Activated naive CD8-positive, alpha-beta T cell (primary cell): ENCODE results near the gene AP4E1.
"Not testable (repeated sequence)": the region's sequence is repeated elsewhere in the genome, so short reads cannot be mapped to it uniquely, and the experiment has no call there.

ENCODE experiments used
- H3K27ac Mint-ChIP-seq: one replicate; pipeline ENCODE4 v1.8.0; 2021; ENCODE audit warnings: mixed read lengths
- H3K27me3 Mint-ChIP-seq: one replicate; pipeline ENCODE4 v1.8.0; 2021; ENCODE audit warnings: mixed read lengths
- H3K36me3 Mint-ChIP-seq: one replicate; pipeline ENCODE4 v1.8.0; 2021; ENCODE audit warnings: mixed read lengths
- H3K4me1 Mint-ChIP-seq: one replicate; pipeline ENCODE4 v1.8.0; 2021; ENCODE audit warnings: low read depth, mixed read lengths
- H3K4me3 Mint-ChIP-seq: one replicate; pipeline ENCODE4 v1.8.0; 2021; ENCODE audit warnings: mild to moderate bottlenecking, mixed read lengths
- H3K9me3 Mint-ChIP-seq: one replicate; pipeline ENCODE4 v1.8.0; 2021; ENCODE audit warnings: low read depth, mixed read lengths

The AP4E1 gene

GRCh38 chr15:51006336-51006985 lies 98.0 kb downstream of the AP4E1 start:
- Mint-ChIP-seq H3K4me3 (no peak overlapping the region), H3K9me3 (peaks cover 18% of the 10 kb centered on the region), H3K27ac (no peak overlapping the region), H3K4me1 (no peaks in the 10 kb centered on the region), H3K27me3 (no peaks in the 10 kb centered on the region), H3K36me3 (peaks cover 38% of the 10 kb centered on the region)

- Mint-ChIP-seq H3K4me3 (no peak overlapping the region), H3K9me3 (peaks cover 18% of the 10 kb centered on the region), H3K36me3 (peaks cover 35% of the 10 kb centered on the region), H3K27me3 (no peaks in the 10 kb centered on the region), H3K27ac (no peak overlapping the region), H3K4me1 (no peaks in the 10 kb centered on the region)
These were observed 98.7 kb downstream of the AP4E1 start for GRCh38 chr15:51007131-51007666.

GRCh38 chr15:51011212-51011611 lies 102.7 kb downstream of the AP4E1 start:
- no peak overlapping the region for H3K27ac Mint-ChIP-seq
- no peaks in the 10 kb centered on the region for H3K4me1 Mint-ChIP-seq
- no peaks in the 10 kb centered on the region for H3K27me3 Mint-ChIP-seq
- H3K9me3 Mint-ChIP-seq = peaks cover 18% of the 10 kb centered on the region
- no peak overlapping the region for H3K4me3 Mint-ChIP-seq
- H3K36me3 Mint-ChIP-seq = peaks cover 36% of the 10 kb centered on the region

GRCh38 chr15:51016615-51017014 lies 108.1 kb downstream of the AP4E1 start:
- H3K4me1 Mint-ChIP-seq = no peaks in the 10 kb centered on the region
- H3K4me3 Mint-ChIP-seq = no peak overlapping the region
- no peaks in the 10 kb centered on the region for H3K27me3 Mint-ChIP-seq
- H3K9me3 Mint-ChIP-seq = peaks cover 14% of the 10 kb centered on the region
- H3K27ac Mint-ChIP-seq = no peak overlapping the region
- peaks cover 23% of the 10 kb centered on the region for H3K36me3 Mint-ChIP-seq

GRCh38 chr15:51022206-51022605 lies 113.7 kb downstream of the AP4E1 start:
- Mint-ChIP-seq H3K27ac (no peak overlapping the region), H3K4me3 (no peak overlapping the region), H3K9me3 (peaks cover 14% of the 10 kb centered on the region), H3K4me1 (no peaks in the 10 kb centered on the region), H3K36me3 (peaks cover 25% of the 10 kb centered on the region), H3K27me3 (no peaks in the 10 kb centered on the region)

- peaks cover 11% of the 10 kb centered on the region for H3K9me3 Mint-ChIP-seq
These were observed 115.0 kb downstream of the AP4E1 start for GRCh38 chr15:51023499-51023898.

GRCh38 chr15:51024735-51025453 lies 116.4 kb downstream of the AP4E1 start:
- H3K9me3 Mint-ChIP-seq = peaks cover 1% of the 10 kb centered on the region
- peaks cover 21% of the 10 kb centered on the region for H3K36me3 Mint-ChIP-seq
- H3K27ac Mint-ChIP-seq = no peak overlapping the region
- H3K27me3 Mint-ChIP-seq = no peaks in the 10 kb centered on the region
- H3K4me1 Mint-ChIP-seq = no peaks in the 10 kb centered on the region
- H3K4me3 Mint-ChIP-seq = no peak overlapping the region

More at GRCh38 chr15:51023499-51023898, 115.0 kb downstream of the AP4E1 start:
- peaks cover 28% of the 10 kb centered on the region for H3K36me3 Mint-ChIP-seq
- H3K4me3 Mint-ChIP-seq = no peak overlapping the region
- H3K27ac Mint-ChIP-seq = no peak overlapping the region
- no peaks in the 10 kb centered on the region for H3K4me1 Mint-ChIP-seq
- H3K27me3 Mint-ChIP-seq = no peaks in the 10 kb centered on the region

- Mint-ChIP-seq H3K4me3 (no peak overlapping the region), H3K27me3 (no peaks in the 10 kb centered on the region), H3K27ac (no peak overlapping the region), H3K4me1 (no peaks in the 10 kb centered on the region), H3K36me3 (peaks cover 20% of the 10 kb centered on the region), H3K9me3 (no peaks in the 10 kb centered on the region)
These were observed 117.0 kb downstream of the AP4E1 start for GRCh38 chr15:51025454-51025846.

GRCh38 chr15:51030649-51031316 lies 122.3 kb downstream of the AP4E1 start:
- Mint-ChIP-seq H3K9me3 (no peaks in the 10 kb centered on the region), H3K36me3 (peaks cover 9% of the 10 kb centered on the region), H3K4me1 (no peaks in the 10 kb centered on the region), H3K4me3 (no peak overlapping the region), H3K27ac (no peak overlapping the region), H3K27me3 (no peaks in the 10 kb centered on the region)

GRCh38 chr15:51037474-51037873 lies 129.0 kb downstream of the AP4E1 start:
- not testable (repeated sequence) for H3K27me3 Mint-ChIP-seq, H3K27ac Mint-ChIP-seq, H3K4me3 Mint-ChIP-seq, H3K4me1 Mint-ChIP-seq, H3K9me3 Mint-ChIP-seq
- peaks cover 13% of the 10 kb centered on the region for H3K36me3 Mint-ChIP-seq

- Mint-ChIP-seq H3K4me1 (no peaks in the 10 kb centered on the region), H3K36me3 (peaks cover 15% of the 10 kb centered on the region), H3K9me3 (no peaks in the 10 kb centered on the region), H3K4me3 (no peak overlapping the region), H3K27me3 (no peaks in the 10 kb centered on the region), H3K27ac (no peak overlapping the region)
These were observed 129.9 kb downstream of the AP4E1 start for GRCh38 chr15:51038162-51038973.

GRCh38 chr15:51038974-51039319 lies 130.5 kb downstream of the AP4E1 start:
- Mint-ChIP-seq H3K27ac (no peak overlapping the region), H3K4me3 (no peak overlapping the region), H3K27me3 (no peaks in the 10 kb centered on the region), H3K4me1 (no peaks in the 10 kb centered on the region), H3K36me3 (peaks cover 15% of the 10 kb centered on the region), H3K9me3 (no peaks in the 10 kb centered on the region)

GRCh38 chr15:51044037-51044727 lies 135.7 kb downstream of the AP4E1 start:
- Mint-ChIP-seq H3K4me1 (no peaks in the 10 kb centered on the region), H3K9me3 (no peaks in the 10 kb centered on the region), H3K4me3 (no peak overlapping the region), H3K27ac (no peak overlapping the region), H3K36me3 (peaks cover 10% of the 10 kb centered on the region), H3K27me3 (no peaks in the 10 kb centered on the region)

GRCh38 chr15:51046016-51046415 lies 137.5 kb downstream of the AP4E1 start:
- Mint-ChIP-seq H3K4me1 (no peaks in the 10 kb centered on the region), H3K9me3 (no peaks in the 10 kb centered on the region), H3K36me3 (peaks cover 7% of the 10 kb centered on the region), H3K27me3 (no peaks in the 10 kb centered on the region), H3K4me3 (no peak overlapping the region), H3K27ac (no peak overlapping the region)
